ENCODE results near the gene SYNPO2. TPM values are rescaled to one million over a fixed set of nuclear protein-coding genes. Genes with fewer than 3 reads are reported as not detected.

Gene SYNPO2
- total RNA-seq, 1 experiment from 2014 or later, result 0.04 TPM

- ATAC-seq, result no peak
- ChIA-PET POLR2A (ENCODE audit: unreplicated experiment) (no interaction called here), CTCF (no interaction called here)
- Histone ChIP-seq H3K9me2 (replicated peaks; ENCODE audit: low read length) (no peaks in the 10 kb centered on the region), H3K9me3 (ENCODE audit: low read length) (no peaks in the 10 kb centered on the region), H3K4me1 (ENCODE audit: insufficient read depth, low read length) (no peaks in the 10 kb centered on the region), H3K27ac (ENCODE audit: low read length) (no peak overlapping the region), H3K4me3 (ENCODE audit: low read length) (no peak overlapping the region), H3K36me3 (ENCODE audit: low read depth, low read length) (no peaks in the 10 kb centered on the region), H2AFZ (ENCODE audit: low read length) (no peak overlapping the region), H3F3A (ENCODE audit: low read length, unreplicated experiment) (no peaks in the 10 kb centered on the region), H3K4me2 (ENCODE audit: low read length) (no peak overlapping the region), H3K79me2 (ENCODE audit: low read length) (no peaks in the 10 kb centered on the region), H4K20me1 (ENCODE audit: low read length) (no peaks in the 10 kb centered on the region), H3K9ac (ENCODE audit: low read length) (no peak overlapping the region), H3K27me3 (ENCODE audit: low read length) (no peaks in the 10 kb centered on the region)
- BruUV-seq (replicated peaks), result no TSS peak
- no peak for DNase-seq
- TF ChIP-seq EZH2phosphoT487 (IDR thresholded peaks at IDR 0.05; ENCODE audit: borderline replicate concordance, low read length), result no peak
- TF ChIP-seq EZH2 (IDR thresholded peaks at IDR 0.05; ENCODE audit: low read length, unreplicated experiment), result no peak
- TF ChIP-seq CTCF (conservative IDR thresholded peaks at IDR 0.05; ENCODE audit: low read depth, low read length), result no peak
- intact Hi-C loops (cut with micrococcal nuclease), result no loop called here
These were observed 16.9 kb downstream of the SYNPO2 start for GRCh38 chr4:118905566-118905965.

GRCh38 chr4:118909173-118909956, 20.7 kb downstream of the SYNPO2 start:
- intact Hi-C loops (cut with micrococcal nuclease), result no loop called here
- no TSS peak for BruUV-seq (replicated peaks)
- H3K4me3 ChIP-seq (ENCODE audit: low read length), result no peak overlapping the region
- no peaks in the 10 kb centered on the region for H4K20me1 ChIP-seq (ENCODE audit: low read length)
- TF ChIP-seq EZH2 (IDR thresholded peaks at IDR 0.05; ENCODE audit: low read length, unreplicated experiment), result no peak
- TF ChIP-seq CTCF (conservative IDR thresholded peaks at IDR 0.05; ENCODE audit: low read depth, low read length), result no peak
- TF ChIP-seq EZH2phosphoT487 (IDR thresholded peaks at IDR 0.05; ENCODE audit: borderline replicate concordance, low read length), result no peak
- H2AFZ ChIP-seq (ENCODE audit: low read length), result no peak overlapping the region
- H3K4me1 ChIP-seq (ENCODE audit: insufficient read depth, low read length), result no peaks in the 10 kb centered on the region
- no peaks in the 10 kb centered on the region for H3F3A ChIP-seq (ENCODE audit: low read length, unreplicated experiment)
- H3K9me3 ChIP-seq (ENCODE audit: low read length), result no peaks in the 10 kb centered on the region
- POLR2A ChIA-PET (ENCODE audit: unreplicated experiment), result no interaction called here
- H3K27ac ChIP-seq (ENCODE audit: low read length), result no peak overlapping the region
- H3K36me3 ChIP-seq (ENCODE audit: low read depth, low read length), result no peaks in the 10 kb centered on the region
- no peaks in the 10 kb centered on the region for H3K27me3 ChIP-seq (ENCODE audit: low read length)
- no peaks in the 10 kb centered on the region for H3K79me2 ChIP-seq (ENCODE audit: low read length)
- no peaks in the 10 kb centered on the region for H3K9me2 ChIP-seq (replicated peaks; ENCODE audit: low read length)
- DNase-seq (no peak), ATAC-seq (no peak)
- CTCF ChIA-PET, result no interaction called here
- no peak overlapping the region for H3K4me2 ChIP-seq (ENCODE audit: low read length)
- no peak overlapping the region for H3K9ac ChIP-seq (ENCODE audit: low read length)

GRCh38 chr4:118910221-118910620, 21.6 kb downstream of the SYNPO2 start:
- POLR2A ChIA-PET (ENCODE audit: unreplicated experiment), result no interaction called here
- H3K36me3 ChIP-seq (ENCODE audit: low read depth, low read length), result no peaks in the 10 kb centered on the region
- no peak overlapping the region for H3K4me3 ChIP-seq (ENCODE audit: low read length)
- H3K4me2 ChIP-seq (ENCODE audit: low read length), result no peak overlapping the region
- H2AFZ ChIP-seq (ENCODE audit: low read length), result no peak overlapping the region
- no peaks in the 10 kb centered on the region for H3F3A ChIP-seq (ENCODE audit: low read length, unreplicated experiment)
- no peak overlapping the region for H3K27ac ChIP-seq (ENCODE audit: low read length)
- ATAC-seq, result no peak
- intact Hi-C loops (cut with micrococcal nuclease), result no loop called here
- no peaks in the 10 kb centered on the region for H4K20me1 ChIP-seq (ENCODE audit: low read length)
- no TSS peak for BruUV-seq (replicated peaks)
- H3K9me2 ChIP-seq (replicated peaks; ENCODE audit: low read length), result no peaks in the 10 kb centered on the region
- H3K27me3 ChIP-seq (ENCODE audit: low read length), result no peaks in the 10 kb centered on the region
- TF ChIP-seq EZH2phosphoT487 (IDR thresholded peaks at IDR 0.05; ENCODE audit: borderline replicate concordance, low read length) (no peak), EZH2 (IDR thresholded peaks at IDR 0.05; ENCODE audit: low read length, unreplicated experiment) (no peak), CTCF (conservative IDR thresholded peaks at IDR 0.05; ENCODE audit: low read depth, low read length) (no peak)
- H3K9ac ChIP-seq (ENCODE audit: low read length), result no peak overlapping the region
- no peaks in the 10 kb centered on the region for H3K4me1 ChIP-seq (ENCODE audit: insufficient read depth, low read length)
- no peaks in the 10 kb centered on the region for H3K9me3 ChIP-seq (ENCODE audit: low read length)
- no peak for DNase-seq
- no peaks in the 10 kb centered on the region for H3K79me2 ChIP-seq (ENCODE audit: low read length)
- CTCF ChIA-PET, result no interaction called here
